A549 treated with CpdA at 1 μM for 4 hours (cell line): ENCODE data around the gene ZNF677. TPM values are rescaled to one million over a fixed set of nuclear protein-coding genes. Genes with fewer than 3 reads are reported as not detected.

Experiments
- total RNA-seq: library from RNA; stranded (reverse); fragments of 200-300 nt; extraction: Qiagen RNA extraction; gene quantifications from 5 replicates; pipeline ENCODE4 v1.2.3, GENCODE V29; 2022; ENCODE audit warnings: low read depth

Gene ZNF677
- not detected in 5 replicates for total RNA-seq

DNA sequence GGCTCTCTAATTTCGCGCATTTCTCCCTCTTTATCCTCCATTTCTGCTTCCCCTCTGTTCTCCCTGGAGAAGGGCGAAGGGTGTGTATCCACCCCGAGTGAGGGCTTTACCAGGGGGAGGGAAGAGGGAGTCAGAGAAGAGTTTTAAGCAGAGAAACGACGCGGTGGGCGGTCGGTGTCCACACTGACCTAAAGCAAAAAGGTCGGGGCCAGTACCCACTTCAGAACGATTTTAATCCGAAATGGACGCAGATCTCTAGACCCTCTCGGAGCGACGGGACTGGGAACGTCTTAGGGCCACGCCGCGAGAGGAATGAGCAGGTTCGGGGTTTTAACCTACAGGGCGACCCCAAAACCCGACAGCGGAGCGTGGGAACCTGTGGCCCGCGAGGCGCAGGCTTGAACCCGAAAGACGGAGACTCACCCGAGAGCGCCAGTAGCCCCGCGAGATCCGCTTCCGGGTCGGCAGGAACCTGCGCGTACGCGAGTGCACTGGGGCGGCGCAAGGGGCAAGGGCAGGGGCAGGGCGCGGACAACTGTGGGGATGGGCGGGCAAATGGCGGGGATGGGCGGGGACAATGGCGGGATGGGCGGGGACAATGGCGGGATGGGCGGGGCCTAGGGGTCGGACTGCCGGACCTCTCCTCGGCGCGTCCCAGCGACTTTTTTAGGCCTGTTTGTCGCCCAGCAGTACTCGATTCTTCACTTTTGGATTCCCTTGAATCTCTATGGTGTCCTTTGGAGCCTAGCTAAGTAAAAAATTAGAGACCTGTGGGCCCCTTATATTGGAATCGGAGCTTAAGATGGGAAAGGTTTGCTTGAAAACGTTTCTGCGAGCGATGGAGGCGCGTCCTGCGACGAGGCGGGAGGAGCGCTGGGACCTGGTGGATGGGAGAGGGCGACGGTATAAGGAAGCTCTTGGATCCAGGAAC, at the start of gene ZNF677:
ZNF677 (minus strand) TSS at position 463 of the 931 bp plus-strand sequence. CDS start 3,323 bp downstream, outside the sequence.

DNA sequence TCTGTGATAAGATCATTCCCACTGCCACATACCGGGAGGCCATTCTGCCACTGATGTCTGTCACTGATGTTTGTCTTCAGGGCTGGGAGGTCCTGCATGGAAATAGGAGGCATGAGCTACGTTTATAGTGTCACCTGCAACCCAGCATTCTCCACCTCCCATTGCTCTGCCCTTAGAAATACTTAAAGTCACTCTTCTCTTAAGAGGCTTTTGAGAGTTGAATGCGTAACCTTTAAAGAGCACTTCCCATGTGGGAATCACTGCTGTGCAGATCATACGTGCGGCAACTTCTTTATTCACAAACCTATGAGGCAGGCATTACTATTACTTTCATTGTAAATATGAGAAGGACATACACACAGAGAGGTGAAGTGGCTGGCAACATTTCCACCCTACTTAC, 12.9 kb upstream of the ZNF677 start, which contains the start of gene VN1R4:
VN1R4 (minus strand) TSS at position 101 of the 400 bp plus-strand sequence; CDS start at position 43, 58 bp downstream.

DNA sequence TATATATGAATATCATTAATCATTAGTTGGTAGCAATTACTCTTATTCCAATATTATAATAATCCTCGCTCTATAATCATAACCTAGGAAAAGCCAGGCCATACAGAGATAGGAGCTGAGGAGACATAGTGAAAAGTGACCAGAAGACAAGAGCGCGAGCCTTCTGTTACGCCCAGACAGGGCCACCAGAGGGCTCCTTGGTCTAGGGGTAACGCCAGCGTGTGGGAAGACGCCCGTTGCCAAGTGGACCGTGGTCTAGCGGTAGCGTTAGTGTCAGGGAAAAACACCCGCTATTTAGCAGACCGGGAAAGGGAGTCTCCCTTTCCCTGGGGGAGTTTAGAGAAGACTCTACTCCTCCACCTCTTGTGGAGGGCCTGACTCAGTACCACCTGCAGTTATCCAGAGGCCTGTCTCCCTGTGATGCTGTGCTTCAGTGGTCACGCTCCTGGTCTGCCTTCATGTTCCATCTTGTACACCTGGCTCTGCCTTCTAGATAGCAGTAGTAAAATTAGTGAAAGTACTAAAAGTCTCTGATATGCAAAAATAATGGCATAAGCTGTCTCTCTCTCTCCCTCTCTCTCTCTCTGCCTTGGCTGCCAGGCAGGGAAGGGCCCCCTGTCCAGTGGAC, 3.2 kb upstream of the ZNF677 start, which contains the start of gene VN1R2:
VN1R2 (plus strand) TSS at position 578 of the 628 bp plus-strand sequence. CDS start 84 bp downstream, outside the sequence.

DNA sequence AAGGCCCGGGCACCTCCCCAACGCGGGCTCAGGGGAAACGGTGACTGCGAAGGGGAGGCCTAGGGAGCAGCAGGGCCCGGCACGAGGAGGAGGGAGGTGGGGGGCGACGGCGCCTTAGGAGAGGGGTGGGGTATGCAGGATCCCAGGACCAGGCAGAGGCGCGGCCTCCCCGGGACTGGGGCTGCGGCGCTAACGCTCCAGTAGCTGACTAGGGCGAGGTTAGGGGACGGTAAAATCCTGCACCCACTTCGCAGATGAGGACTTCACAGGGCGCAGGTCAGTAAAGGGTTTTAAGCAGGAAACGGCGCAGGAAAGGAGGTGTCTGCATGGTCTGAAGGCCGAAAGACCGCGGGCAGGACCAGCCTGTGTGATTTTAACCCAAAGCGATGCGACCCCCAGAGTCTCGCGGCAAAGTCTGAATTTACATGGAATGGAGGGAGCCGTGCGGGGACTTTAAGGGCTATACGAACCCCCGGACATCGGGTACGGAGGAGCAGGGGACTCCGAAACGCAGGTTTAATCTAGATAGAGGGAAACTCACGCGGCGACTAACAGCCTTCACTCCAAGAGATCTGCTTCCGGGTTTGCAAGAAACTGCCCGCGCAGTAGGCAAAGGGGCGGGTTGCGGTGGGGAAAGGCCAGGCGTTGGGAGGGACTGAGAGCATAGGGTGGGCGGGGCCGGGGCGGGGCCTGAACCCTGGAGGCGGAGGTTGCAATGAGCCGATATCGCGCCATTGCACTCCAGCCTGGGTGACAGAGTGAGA, 61.7 kb downstream of the ZNF677 start, which contains the start of gene ZNF665:
ZNF665 (minus strand) TSS at position 588 of the 764 bp plus-strand sequence. CDS start 10,460 bp downstream, outside the sequence.

Other genes with a start within 250 kb of the ZNF677 start
- gene ERVV-1, start 241.0 kb downstream of the ZNF677 start, total RNA-seq = not detected in 5 replicates
- gene ERVV-2, start 210.1 kb downstream of the ZNF677 start, total RNA-seq = not detected in 5 replicates
- 6.7 to 11.0 TPM (median 7.7 TPM) in 5 replicates for gene ZNF160, start 151.5 kb downstream of the ZNF677 start, total RNA-seq
- not detected in 5 replicates for gene ZNF415, start 122.0 kb downstream of the ZNF677 start, total RNA-seq
- not detected in 5 replicates for gene ZNF347, start 95.8 kb downstream of the ZNF677 start, total RNA-seq
- gene ZNF665, start 61.5 kb downstream of the ZNF677 start, total RNA-seq = not detected in 5 replicates
- not detected in 5 replicates for gene VN1R2, start 3.4 kb upstream of the ZNF677 start, total RNA-seq
- gene VN1R4, start 12.8 kb upstream of the ZNF677 start, total RNA-seq = not detected in 5 replicates
- 3.0 to 4.7 TPM (median 3.8 TPM) in 5 replicates for gene ZNF845, start 78.9 kb upstream of the ZNF677 start, total RNA-seq
- 0.26 to 0.82 TPM (median 0.38 TPM) in 5 replicates for gene ZNF525, start 110.8 kb upstream of the ZNF677 start, total RNA-seq
- 3.3 to 5.5 TPM (median 4.1 TPM) in 5 replicates for gene ZNF765, start 140.3 kb upstream of the ZNF677 start, total RNA-seq
- 7.1 to 9.3 TPM (median 7.4 TPM) in 5 replicates for gene ZNF761, start 177.1 kb upstream of the ZNF677 start, total RNA-seq
- 0.17 to 0.48 TPM (median 0.32 TPM) in 5 replicates for gene ZNF813, start 212.9 kb upstream of the ZNF677 start, total RNA-seq